Neural cell (in vitro differentiated cells): ENCODE results near the gene ALDH16A1. TPM values are rescaled to one million over a fixed set of nuclear protein-coding genes. Genes with fewer than 3 reads are reported as not detected.
A peak's percentile ranks its signal among the peaks of the same experiment; 100 is the strongest.

Experiments used
- H2AFZ ChIP-seq: fragments of 200-600, 300-800 bp; sonication (generic), shearing (Covaris generic); 2 replicates; pipeline ENCODE4 v1.6.0; 2014; ENCODE audit warnings: low read depth, mild to moderate bottlenecking, antibody characterized with exemption, low read length, moderate library complexity
- H3F3A ChIP-seq: fragments of 200-600 bp; shearing (Covaris generic); 2 replicates; pipeline ENCODE4 v1.6.1; 2016; ENCODE audit warnings: mild to moderate bottlenecking, moderate library complexity, mixed read lengths, antibody characterized with exemption, low read length; ENCODE audit not compliant: insufficient read depth, poor library complexity, severe bottlenecking
- H3K27ac ChIP-seq: fragments of 200-600, 300-800 bp; sonication (generic), shearing (Covaris generic); 2 replicates; pipeline ENCODE4 v1.5.1; 2014; ENCODE audit warnings: mild to moderate bottlenecking, low read length, moderate library complexity
- H3K27me3 ChIP-seq: fragments of 300-800, 200-600 bp; sonication (generic), shearing (Covaris generic); 2 replicates; pipeline ENCODE4 v1.6.0; 2014; ENCODE audit warnings: mild to moderate bottlenecking, low read depth, low read length, moderate library complexity; ENCODE audit not compliant: insufficient read depth
- H3K36me3 ChIP-seq: fragments of 300-800, 200-600 bp; sonication (generic), shearing (Covaris generic); 2 replicates; pipeline ENCODE4 v1.5.1; 2014; ENCODE audit warnings: mild to moderate bottlenecking, antibody characterized with exemption, low read length, moderate library complexity; ENCODE audit not compliant: insufficient read depth
- H3K4me2 ChIP-seq: fragments of 300-800, 200-600 bp; sonication (generic), shearing (Covaris generic); 2 replicates; pipeline ENCODE4 v1.6.0; 2014; ENCODE audit warnings: mild to moderate bottlenecking, low read length
- H3K4me3 ChIP-seq: fragments of 300-800, 200-600 bp; sonication (generic), shearing (Covaris generic); 2 replicates; pipeline ENCODE4 v1.5.1; 2014; ENCODE audit warnings: mild to moderate bottlenecking, low read length, moderate library complexity
- H3K79me2 ChIP-seq: fragments of 200-600 bp; shearing (Covaris generic); replicated peaks from 2 replicates; pipeline ENCODE4 v1.6.0; 2014; ENCODE audit warnings: mild to moderate bottlenecking, low read length, moderate library complexity; ENCODE audit not compliant: insufficient read depth
- H3K9ac ChIP-seq: fragments of 300-800, 200-600 bp; sonication (generic), shearing (Covaris generic); 2 replicates; pipeline ENCODE4 v1.6.1; 2016; ENCODE audit warnings: mild to moderate bottlenecking, low read length, mixed read lengths
- H3K9me2 ChIP-seq: fragments of 200-600 bp; shearing (Covaris generic); 2 replicates; pipeline ENCODE4 v1.6.1; 2016; ENCODE audit warnings: mild to moderate bottlenecking, low read length, mixed read lengths; ENCODE audit not compliant: insufficient read depth
- H3K9me3 ChIP-seq: fragments of 200-600, 300-800 bp; sonication (generic), shearing (Covaris generic); 2 replicates; pipeline ENCODE4 v1.6.1; 2016; ENCODE audit warnings: mild to moderate bottlenecking, mixed run types, low read length, moderate library complexity, mixed read lengths
- H4K20me1 ChIP-seq: fragments of 200-600 bp; shearing (Covaris generic); 2 replicates; pipeline ENCODE4 v1.6.1; 2016; ENCODE audit warnings: mild to moderate bottlenecking, mixed run types; ENCODE audit not compliant: insufficient read depth
- CTCF ChIP-seq: fragments of 450-650 bp; IDR thresholded peaks from 2 replicates; pipeline ENCODE4 v1.5.1; 2014; ENCODE audit warnings: antibody characterized with exemption, mild to moderate bottlenecking, moderate library complexity; ENCODE audit not compliant: poor library complexity, severe bottlenecking
- EP300 ChIP-seq: fragments of 450-650 bp; conservative IDR thresholded peaks from 2 replicates; pipeline ENCODE4 v1.6.1; 2014; ENCODE audit warnings: antibody characterized with exemption, mild to moderate bottlenecking, moderate library complexity; ENCODE audit not compliant: poor library complexity, severe bottlenecking
- EZH2 ChIP-seq: fragments of 200-600, 300-800 bp; shearing (Covaris generic), sonication (generic); IDR thresholded peaks from 2 replicates; pipeline ENCODE4 v1.6.1; 2014; ENCODE audit warnings: antibody characterized with exemption, low read length, borderline replicate concordance, mild to moderate bottlenecking; ENCODE audit not compliant: insufficient read depth, poor library complexity, severe bottlenecking
- MXI1 ChIP-seq: fragments of 450-650 bp; conservative IDR thresholded peaks from 2 replicates; pipeline ENCODE4 v1.6.1; 2014; ENCODE audit warnings: antibody characterized with exemption, mild to moderate bottlenecking; ENCODE audit not compliant: poor library complexity, severe bottlenecking
- POLR2AphosphoS5 ChIP-seq: IDR thresholded peaks from 2 replicates; pipeline ENCODE4 v1.6.1; 2012
- RAD21 ChIP-seq: fragments of 450-650 bp; conservative IDR thresholded peaks from 2 replicates; pipeline ENCODE4 v1.6.1; 2014; ENCODE audit warnings: antibody characterized with exemption, mild to moderate bottlenecking, moderate library complexity
- REST ChIP-seq: IDR thresholded peaks from 2 replicates; pipeline ENCODE4 v1.6.1; 2012; ENCODE audit warnings: borderline replicate concordance
- SMC3 ChIP-seq: fragments of 450-650 bp; conservative IDR thresholded peaks from 2 replicates; pipeline ENCODE4 v1.6.1; 2014; ENCODE audit warnings: antibody characterized with exemption, mild to moderate bottlenecking, moderate library complexity; ENCODE audit not compliant: poor library complexity
- TAF1 ChIP-seq: IDR thresholded peaks from 2 replicates; pipeline ENCODE4 v1.6.1; 2012; ENCODE audit warnings: low read depth
- polyA plus RNA-seq: library from polyadenylated mRNA; depleted of rRNA; stranded (reverse); fragments of >200 nt; gene quantifications from 2 replicates; pipeline ENCODE4 v1.2.3, GENCODE V29; 2014

Gene ALDH16A1
- polyA plus RNA-seq, 1 donor from 2014 or later: 13.5 TPM

DNA sequence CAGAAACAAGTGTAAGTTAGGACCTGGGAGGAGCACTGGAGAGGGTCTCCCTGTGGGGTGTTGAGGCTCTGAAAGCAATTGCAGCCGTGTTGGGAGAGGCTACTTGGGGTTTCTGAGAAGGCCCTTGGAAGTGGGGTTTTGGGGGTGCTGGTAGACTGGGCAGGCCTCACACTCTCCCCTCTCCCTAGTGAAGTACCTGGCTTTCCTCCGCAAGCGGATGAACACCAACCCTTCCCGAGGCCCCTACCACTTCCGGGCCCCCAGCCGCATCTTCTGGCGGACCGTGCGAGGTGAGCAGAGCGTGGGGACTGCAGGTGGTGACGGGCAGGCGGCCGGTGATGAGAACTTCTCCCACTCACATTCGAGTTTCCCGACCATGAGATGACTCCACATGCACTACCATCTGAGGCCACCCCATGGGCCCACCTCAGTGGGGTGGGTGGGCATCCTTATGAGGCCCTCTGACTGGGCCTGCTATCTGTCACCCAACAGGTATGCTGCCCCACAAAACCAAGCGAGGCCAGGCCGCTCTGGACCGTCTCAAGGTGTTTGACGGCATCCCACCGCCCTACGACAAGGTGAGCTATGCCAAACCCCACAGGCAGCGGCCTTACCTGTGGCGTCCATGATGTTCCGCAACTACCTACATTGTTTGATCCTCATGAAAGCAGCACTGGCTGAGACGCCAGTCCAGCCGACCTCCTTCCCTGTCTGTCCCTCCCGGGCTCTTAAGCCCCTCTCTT lies 37.4 kb downstream of the ALDH16A1 start:
- Histone ChIP-seq H3K79me2 (peaks cover 28% of the 10 kb centered on the region), H2AFZ (no peak overlapping the region), H3K9me2 (no peaks in the 10 kb centered on the region), H3K27ac (no peak overlapping the region), H3F3A (no peaks in the 10 kb centered on the region), H3K4me3 (peak overlapping the region; percentile 97), H3K9me3 (no peaks in the 10 kb centered on the region), H3K36me3 (no peaks in the 10 kb centered on the region), H3K9ac (no peak overlapping the region), H3K27me3 (no peaks in the 10 kb centered on the region), H3K4me2 (no peak overlapping the region), H4K20me1 (peaks cover 11% of the 10 kb centered on the region)
- no peak for TF ChIP-seq EZH2
- TF ChIP-seq CTCF: no peak
- no peak for TF ChIP-seq EP300
- no peak for TF ChIP-seq RAD21
- TF ChIP-seq TAF1: no peak

GRCh38 chr19:49491030-49491803 lies 38.2 kb downstream of the ALDH16A1 start:
- H3K4me3 ChIP-seq: no peak overlapping the region
- H3K9ac ChIP-seq: no peak overlapping the region
- H3F3A ChIP-seq: no peaks in the 10 kb centered on the region
- no peak overlapping the region for H3K27ac ChIP-seq
- H3K27me3 ChIP-seq: no peaks in the 10 kb centered on the region
- H3K9me3 ChIP-seq: no peaks in the 10 kb centered on the region
- no peaks in the 10 kb centered on the region for H3K9me2 ChIP-seq
- H2AFZ ChIP-seq: no peak overlapping the region
- peaks cover 28% of the 10 kb centered on the region for H3K79me2 ChIP-seq
- H4K20me1 ChIP-seq: peaks cover 11% of the 10 kb centered on the region
- no peak overlapping the region for H3K4me2 ChIP-seq
- H3K36me3 ChIP-seq: no peaks in the 10 kb centered on the region
- TF ChIP-seq POLR2AphosphoS5: no peak
- TF ChIP-seq EP300: no peak
- TF ChIP-seq EZH2: no peak

DNA sequence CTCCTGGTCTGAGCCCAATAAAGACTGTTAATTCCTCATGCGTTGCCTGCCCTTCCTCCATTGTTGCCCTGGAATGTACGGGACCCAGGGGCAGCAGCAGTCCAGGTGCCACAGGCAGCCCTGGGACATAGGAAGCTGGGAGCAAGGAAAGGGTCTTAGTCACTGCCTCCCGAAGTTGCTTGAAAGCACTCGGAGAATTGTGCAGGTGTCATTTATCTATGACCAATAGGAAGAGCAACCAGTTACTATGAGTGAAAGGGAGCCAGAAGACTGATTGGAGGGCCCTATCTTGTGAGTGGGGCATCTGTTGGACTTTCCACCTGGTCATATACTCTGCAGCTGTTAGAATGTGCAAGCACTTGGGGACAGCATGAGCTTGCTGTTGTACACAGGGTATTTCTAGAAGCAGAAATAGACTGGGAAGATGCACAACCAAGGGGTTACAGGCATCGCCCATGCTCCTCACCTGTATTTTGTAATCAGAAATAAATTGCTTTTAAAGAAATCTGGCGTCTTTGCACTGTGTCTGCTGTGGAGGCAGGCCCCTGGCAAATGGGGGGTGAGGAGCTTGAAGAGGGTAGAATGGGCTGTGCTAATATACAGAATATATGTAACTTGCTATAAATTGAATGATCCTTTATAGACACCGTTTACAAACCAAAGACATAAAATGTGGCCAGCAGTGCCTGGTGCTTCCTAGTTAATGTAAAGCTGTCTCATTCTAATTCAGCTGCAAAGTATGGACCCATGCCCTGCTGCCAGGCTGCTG lies 39.0 kb downstream of the ALDH16A1 start:
- Histone ChIP-seq H3K36me3 (no peaks in the 10 kb centered on the region), H3K9me2 (no peaks in the 10 kb centered on the region), H4K20me1 (peaks cover 11% of the 10 kb centered on the region), H3K27ac (no peak overlapping the region), H3K27me3 (no peaks in the 10 kb centered on the region), H3K79me2 (peaks cover 36% of the 10 kb centered on the region), H3K9ac (no peak overlapping the region), H3K9me3 (no peaks in the 10 kb centered on the region), H3K4me3 (no peak overlapping the region), H2AFZ (no peak overlapping the region), H3F3A (no peaks in the 10 kb centered on the region), H3K4me2 (no peak overlapping the region)
- no peak for TF ChIP-seq EP300
- no peak for TF ChIP-seq POLR2AphosphoS5
- TF ChIP-seq EZH2: no peak
- no peak for TF ChIP-seq RAD21
- no peak for TF ChIP-seq CTCF
- TF ChIP-seq MXI1: no peak
- TF ChIP-seq TAF1: no peak
- TF ChIP-seq SMC3: no peak
- no peak for TF ChIP-seq REST
